Activated CD8-positive, alpha-beta memory T cell treated with anti-CD3 and anti-CD28 coated beads, Interleukin-2, amount 10 ng/mL, durations not matched to agents 7 days and 5 days (primary cell): ENCODE results near the gene RAB3IL1. TPM values are rescaled to one million over a fixed set of nuclear protein-coding genes. Genes with fewer than 3 reads are reported as not detected.

Experiments
- ATAC-seq: fragments of 150-1000 bp; cut with Tn5 transposase; one replicate; pipeline ENCODE4 v1.10.0; 2021; ENCODE audit warnings: moderate library complexity
- CTCF ChIA-PET: fragments of 350-600 bp; sonication (Branson Sonifier 250); formaldehyde crosslinking; loops from one replicate; lab custom pipeline; 2021; ENCODE audit warnings: antibody characterized with exemption; lab: Charles Lee
- DNase-seq: peaks from one replicate; pipeline ENCODE4 v3.0.0-alpha.2; 2020
- H3K27ac Mint-ChIP-seq: one replicate; pipeline ENCODE4 v1.8.0; 2021; ENCODE audit warnings: mild to moderate bottlenecking, mixed read lengths
- H3K27me3 Mint-ChIP-seq: one replicate; pipeline ENCODE4 v1.8.0; 2021; ENCODE audit warnings: mixed read lengths
- H3K36me3 Mint-ChIP-seq: one replicate; pipeline ENCODE4 v1.8.0; 2021; ENCODE audit warnings: mild to moderate bottlenecking, mixed read lengths
- H3K4me1 Mint-ChIP-seq: one replicate; pipeline ENCODE4 v1.8.0; 2021; ENCODE audit warnings: mixed read lengths
- H3K4me3 Mint-ChIP-seq: one replicate; pipeline ENCODE4 v1.8.0; 2021; ENCODE audit warnings: mild to moderate bottlenecking, moderate library complexity, mixed read lengths
- H3K9me3 Mint-ChIP-seq: one replicate; pipeline ENCODE4 v1.8.0; 2022; ENCODE audit warnings: low read depth, mixed read lengths
- total RNA-seq, 2 experiments: library from RNA; stranded (reverse); gene quantifications; one replicate each; pipeline ENCODE4 v1.2.3, GENCODE V29; 2021

The RAB3IL1 gene
- total RNA-seq, 2 experiments from 2014 or later = not detected

- Mint-ChIP-seq H3K9me3 (no peaks in the 10 kb centered on the region), H3K27me3 (peaks cover 3% of the 10 kb centered on the region), H3K27ac (no peak overlapping the region), H3K4me3 (no peak overlapping the region), H3K4me1 (peaks cover 4% of the 10 kb centered on the region), H3K36me3 (no peaks in the 10 kb centered on the region)
- ATAC-seq = no peak
- CTCF ChIA-PET = interaction anchor here (9.9 to 11.4 kb wide), 3 partner anchors 46 to 205 kb away, joined by 179 to 260 read pairs (median 190); partner anchors contain the start of gene BEST1
- DNase-seq = no peak
These were observed 13.5 kb downstream of the RAB3IL1 start for GRCh38 chr11:61903845-61904244.

GRCh38 chr11:61902313-61902712, 15.1 kb downstream of the RAB3IL1 start:
- CTCF ChIA-PET = interaction anchor here (1.0 to 11.4 kb wide), 4 partner anchors 47 to 206 kb away, joined by 5 to 260 read pairs (median 184); partner anchors contain the start of gene BEST1
- no peaks in the 10 kb centered on the region for H3K9me3 Mint-ChIP-seq
- no peaks in the 10 kb centered on the region for H3K36me3 Mint-ChIP-seq

DNA sequence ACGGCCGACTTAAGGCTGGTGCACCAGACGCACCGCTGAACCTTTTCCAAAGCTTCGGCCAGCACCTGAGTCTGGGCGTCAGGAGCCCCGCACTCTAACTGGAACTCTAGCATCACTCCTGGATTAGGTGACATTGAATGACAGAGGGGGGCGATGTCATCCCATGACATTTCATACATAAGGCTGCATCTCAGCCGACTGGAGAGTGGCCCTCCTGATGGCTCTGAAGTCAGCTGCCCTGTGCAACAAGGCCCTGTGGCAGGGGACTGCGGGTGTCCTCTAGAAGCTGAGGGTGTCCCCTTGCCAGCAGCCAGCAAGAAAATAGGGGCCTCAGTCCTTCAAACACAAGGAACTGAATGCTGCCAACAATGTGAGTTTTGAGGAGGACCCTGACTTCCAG, 16.0 kb downstream of the RAB3IL1 start:
- ATAC-seq (no peak), DNase-seq (no peak)
- CTCF ChIA-PET = interaction anchor here (1.0 to 11.4 kb wide), 4 partner anchors 9 to 207 kb away, joined by 3 to 260 read pairs (median 184); partner anchors contain the start of gene BEST1
- H3K36me3 Mint-ChIP-seq = no peaks in the 10 kb centered on the region
- H3K9me3 Mint-ChIP-seq = no peaks in the 10 kb centered on the region
- peaks cover 6% of the 10 kb centered on the region for H3K4me1 Mint-ChIP-seq
- peaks cover 3% of the 10 kb centered on the region for H3K27me3 Mint-ChIP-seq
- no peak overlapping the region for H3K27ac Mint-ChIP-seq
- no peak overlapping the region for H3K4me3 Mint-ChIP-seq

More at GRCh38 chr11:61902313-61902712, 15.1 kb downstream of the RAB3IL1 start:
- peaks cover 3% of the 10 kb centered on the region for H3K27me3 Mint-ChIP-seq
- ATAC-seq = no peak
- no peak overlapping the region for H3K4me3 Mint-ChIP-seq
- H3K27ac Mint-ChIP-seq = no peak overlapping the region
- H3K4me1 Mint-ChIP-seq = peaks cover 6% of the 10 kb centered on the region
- no peak for DNase-seq

DNA sequence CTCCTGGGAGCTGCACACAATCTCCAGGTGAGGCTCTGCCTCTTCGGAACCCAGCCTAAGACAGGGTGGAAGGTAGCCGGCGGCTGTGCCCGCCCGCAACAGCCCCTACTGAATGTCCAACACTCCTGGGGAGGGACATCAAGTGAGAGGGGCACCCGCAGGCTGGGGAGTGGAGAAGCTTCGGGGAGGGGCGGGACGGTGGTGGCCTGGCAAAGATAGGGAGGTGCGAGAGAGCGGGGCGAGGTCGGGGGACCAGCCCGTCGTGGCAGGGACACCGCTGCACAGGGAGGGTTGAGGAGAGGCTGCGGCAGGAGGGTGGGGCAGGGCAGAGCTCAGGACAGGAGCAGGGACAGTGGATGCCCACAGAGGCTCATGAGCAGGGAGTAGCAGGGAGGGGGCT, 17.1 kb downstream of the RAB3IL1 start:
- ATAC-seq (no peak), DNase-seq (no peak)
- Mint-ChIP-seq H3K4me3 (no peak overlapping the region), H3K27me3 (peaks cover 3% of the 10 kb centered on the region), H3K4me1 (peaks cover 6% of the 10 kb centered on the region), H3K27ac (no peak overlapping the region), H3K9me3 (no peaks in the 10 kb centered on the region), H3K36me3 (no peaks in the 10 kb centered on the region)
- CTCF ChIA-PET = interaction anchor here (1.0 to 11.4 kb wide), 11 partner anchors 11 to 209 kb away, joined by 3 to 260 read pairs (median 31); partner anchors contain the start of genes BEST1 and FADS3

- H3K27me3 Mint-ChIP-seq = peaks cover 3% of the 10 kb centered on the region
- peak overlapping the region; percentile 55 for H3K27ac Mint-ChIP-seq
- H3K9me3 Mint-ChIP-seq = no peaks in the 10 kb centered on the region
- no peaks in the 10 kb centered on the region for H3K36me3 Mint-ChIP-seq
- ATAC-seq = peak; percentile 94
- peak; percentile 92 for DNase-seq
- peaks cover 6% of the 10 kb centered on the region for H3K4me1 Mint-ChIP-seq
- H3K4me3 Mint-ChIP-seq = no peak overlapping the region
- CTCF ChIA-PET = interaction anchor here (0.6 to 11.4 kb wide), 40 partner anchors 9 to 210 kb away, joined by 3 to 260 read pairs (median 5); partner anchors contain the start of genes BEST1, FADS3, FEN1 and TMEM258
These were observed 18.1 kb downstream of the RAB3IL1 start for GRCh38 chr11:61899146-61899841.

DNA sequence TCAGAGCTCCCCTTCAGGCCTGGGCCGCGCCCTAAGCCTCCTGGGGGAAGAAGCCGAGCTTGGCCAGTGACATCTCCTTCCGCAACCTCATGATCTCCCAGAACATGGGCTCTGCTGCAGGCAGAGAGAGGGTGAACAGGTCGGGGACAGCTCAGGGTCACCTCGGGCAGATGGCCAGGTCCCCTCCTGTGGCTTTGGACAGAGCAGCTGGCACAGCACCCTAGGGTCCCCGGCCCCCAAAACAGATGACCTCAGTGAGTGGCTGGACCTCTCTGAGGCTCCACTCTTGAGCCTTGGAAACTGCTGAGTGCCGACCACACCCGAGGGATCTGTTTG, 19.2 kb downstream of the RAB3IL1 start:
- no peak overlapping the region for H3K4me3 Mint-ChIP-seq
- peaks cover 6% of the 10 kb centered on the region for H3K4me1 Mint-ChIP-seq
- no peaks in the 10 kb centered on the region for H3K9me3 Mint-ChIP-seq
- ATAC-seq = no peak
- H3K27me3 Mint-ChIP-seq = no peaks in the 10 kb centered on the region
- CTCF ChIA-PET = interaction anchor here (0.7 to 11.4 kb wide), 35 partner anchors 9 to 227 kb away, joined by 3 to 260 read pairs (median 5); partner anchors contain the start of genes BEST1 and FADS3
- H3K27ac Mint-ChIP-seq = no peak overlapping the region
- no peak for DNase-seq
- H3K36me3 Mint-ChIP-seq = no peaks in the 10 kb centered on the region

DNA sequence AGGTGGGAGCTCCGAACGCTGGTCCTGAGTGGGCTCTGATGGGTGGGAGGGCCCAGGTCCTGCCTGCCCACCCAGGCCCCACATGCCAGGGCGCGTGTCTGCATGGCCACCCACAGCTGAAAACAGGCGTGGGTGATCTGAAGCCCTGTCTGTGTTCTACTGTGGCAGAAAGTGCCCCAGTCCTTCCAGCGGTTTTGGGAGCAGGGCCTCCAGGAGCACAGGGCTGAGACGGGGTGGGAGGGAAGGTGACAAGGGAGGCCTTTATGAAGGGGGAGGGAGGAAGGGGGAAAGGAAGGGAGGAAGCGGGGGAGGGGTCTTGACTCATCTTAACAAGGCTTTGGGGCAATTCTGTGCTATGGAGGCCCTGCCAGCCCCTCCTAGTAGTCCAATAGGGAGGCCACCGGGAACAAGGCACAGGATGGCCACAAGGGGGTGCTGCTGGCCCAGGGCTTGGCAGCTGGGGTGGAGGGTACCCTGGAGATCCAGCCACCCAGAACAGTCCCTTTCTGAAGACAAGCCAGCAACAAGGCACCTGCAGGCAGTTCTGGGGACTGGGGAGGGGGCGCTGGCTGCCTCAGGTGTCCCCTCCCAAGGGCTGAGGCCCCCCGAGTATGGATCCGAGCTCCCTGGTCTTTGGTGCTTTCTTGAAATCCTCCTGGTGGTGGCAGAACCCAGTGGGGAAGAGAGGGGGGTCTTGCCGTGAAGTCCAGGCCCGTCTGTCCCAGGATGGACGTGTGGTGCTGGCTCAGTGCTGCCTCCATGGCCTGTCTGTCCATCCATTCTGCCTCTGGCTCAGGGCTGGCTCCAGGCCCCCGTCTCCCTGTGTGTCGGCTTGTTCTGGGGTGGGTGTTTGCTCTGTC, 19.7 kb downstream of the RAB3IL1 start:
- ATAC-seq = peak; percentile 57
- Mint-ChIP-seq H3K27ac (no peak overlapping the region), H3K27me3 (peaks cover 3% of the 10 kb centered on the region), H3K4me1 (peaks cover 6% of the 10 kb centered on the region), H3K36me3 (no peaks in the 10 kb centered on the region), H3K4me3 (no peak overlapping the region), H3K9me3 (no peaks in the 10 kb centered on the region)
- CTCF ChIA-PET = interaction anchor here (0.7 to 11.4 kb wide), 36 partner anchors 7 to 227 kb away, joined by 3 to 260 read pairs (median 5); partner anchors contain the start of genes BEST1, FADS3, FEN1 and TMEM258
- peak; percentile 80 for DNase-seq

GRCh38 chr11:61896665-61897386, 20.5 kb downstream of the RAB3IL1 start:
- no peaks in the 10 kb centered on the region for H3K36me3 Mint-ChIP-seq
- ATAC-seq = no peak

DNA sequence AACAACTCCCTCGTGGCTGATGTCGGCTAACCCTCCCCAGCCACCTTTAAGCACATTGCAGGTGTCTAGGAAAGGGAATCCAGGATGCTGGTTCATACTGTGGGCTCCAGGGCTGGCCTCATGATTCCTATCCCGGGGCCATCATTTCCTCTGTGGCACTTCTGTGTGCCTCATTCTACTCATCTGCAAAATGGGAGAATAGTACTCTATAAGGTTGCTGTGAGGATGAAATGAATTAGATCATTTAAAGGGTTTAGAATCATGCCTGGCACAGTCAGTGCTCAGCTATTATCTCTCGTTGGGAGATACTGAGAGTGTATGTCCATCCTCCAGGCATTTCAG, 21.7 kb downstream of the RAB3IL1 start:
- Mint-ChIP-seq H3K36me3 (no peaks in the 10 kb centered on the region), H3K27me3 (peaks cover 9% of the 10 kb centered on the region), H3K27ac (no peak overlapping the region), H3K9me3 (no peaks in the 10 kb centered on the region), H3K4me3 (no peak overlapping the region), H3K4me1 (peaks cover 9% of the 10 kb centered on the region)
- ATAC-seq = no peak
- CTCF ChIA-PET = interaction anchor here (1.1 to 11.4 kb wide), 7 partner anchors 9 to 213 kb away, joined by 3 to 260 read pairs (median 54); partner anchors contain the start of gene BEST1
- DNase-seq = no peak

More at GRCh38 chr11:61896665-61897386, 20.5 kb downstream of the RAB3IL1 start:
- Mint-ChIP-seq H3K4me1 (peaks cover 6% of the 10 kb centered on the region), H3K27ac (no peak overlapping the region), H3K4me3 (no peak overlapping the region), H3K27me3 (peaks cover 9% of the 10 kb centered on the region), H3K9me3 (no peaks in the 10 kb centered on the region)
- CTCF ChIA-PET = interaction anchor here (0.7 to 11.4 kb wide), 22 partner anchors 8 to 219 kb away, joined by 3 to 260 read pairs (median 5); partner anchors contain the start of genes BEST1, FADS3, FEN1 and TMEM258
- no peak for DNase-seq

DNA sequence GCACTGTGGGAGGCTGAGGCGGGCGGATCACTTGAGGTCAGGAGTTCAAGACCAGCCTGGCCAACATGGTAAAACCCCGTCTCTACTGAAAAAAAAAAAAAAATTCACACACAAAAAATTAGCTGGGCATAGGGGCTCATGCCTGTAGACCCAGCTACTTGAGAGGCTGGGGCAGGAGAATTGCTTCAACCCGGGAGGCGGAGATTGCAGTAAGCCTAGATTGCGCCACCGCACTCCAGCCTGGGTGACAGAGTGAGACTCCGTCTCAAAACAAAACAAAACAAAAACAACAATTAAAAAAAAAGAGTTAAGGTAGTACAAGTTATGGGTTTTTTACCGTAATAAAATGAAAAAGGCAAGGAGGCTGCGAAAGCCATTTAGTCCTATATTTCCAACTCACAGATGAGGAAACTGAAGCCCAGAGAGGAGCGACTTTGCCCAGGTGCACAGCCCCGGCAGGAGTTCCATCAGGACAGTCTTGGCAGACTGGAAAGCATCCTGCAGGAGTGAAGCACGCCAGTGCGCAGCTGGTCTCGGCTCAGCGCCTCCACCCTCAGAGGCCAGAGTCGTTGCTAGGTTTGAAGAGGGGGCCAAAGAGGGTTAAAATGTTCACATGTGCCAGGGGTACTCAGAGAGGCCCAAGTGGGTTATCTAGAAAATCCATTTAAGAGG, 22.2 kb downstream of the RAB3IL1 start:
- H3K27me3 Mint-ChIP-seq = peaks cover 9% of the 10 kb centered on the region
- DNase-seq = no peak
- peaks cover 9% of the 10 kb centered on the region for H3K4me1 Mint-ChIP-seq
- no peak for ATAC-seq
- no peaks in the 10 kb centered on the region for H3K36me3 Mint-ChIP-seq
- H3K4me3 Mint-ChIP-seq = no peak overlapping the region
- H3K9me3 Mint-ChIP-seq = no peaks in the 10 kb centered on the region
- no peak overlapping the region for H3K27ac Mint-ChIP-seq
- CTCF ChIA-PET = interaction anchor here (1.6 to 11.4 kb wide), 5 partner anchors 14 to 214 kb away, joined by 4 to 260 read pairs (median 179); partner anchors contain the start of gene BEST1

GRCh38 chr11:61893981-61894380, 23.4 kb downstream of the RAB3IL1 start:
- H3K4me1 Mint-ChIP-seq = peaks cover 5% of the 10 kb centered on the region
- H3K9me3 Mint-ChIP-seq = no peaks in the 10 kb centered on the region
- ATAC-seq (no peak), DNase-seq (no peak)
- H3K27ac Mint-ChIP-seq = no peak overlapping the region
- CTCF ChIA-PET = interaction anchor here (1.0 to 11.4 kb wide), 6 partner anchors 13 to 214 kb away, joined by 3 to 179 read pairs (median 18); partner anchors contain the start of gene BEST1
- H3K4me3 Mint-ChIP-seq = no peak overlapping the region
- no peaks in the 10 kb centered on the region for H3K36me3 Mint-ChIP-seq
- peaks cover 9% of the 10 kb centered on the region for H3K27me3 Mint-ChIP-seq

GRCh38 chr11:61892085-61892370, 25.3 kb downstream of the RAB3IL1 start:
- Mint-ChIP-seq H3K4me1 (peaks cover 3% of the 10 kb centered on the region), H3K9me3 (no peaks in the 10 kb centered on the region), H3K27ac (no peak overlapping the region), H3K4me3 (peak overlapping the region; percentile 50), H3K27me3 (peaks cover 9% of the 10 kb centered on the region), H3K36me3 (no peaks in the 10 kb centered on the region)
- ATAC-seq (peak; percentile 37), DNase-seq (no peak)
- CTCF ChIA-PET = interaction anchor here (0.6 to 6.0 kb wide), 8 partner anchors 9 to 216 kb away, joined by 3 to 40 read pairs (median 12); partner anchors contain the start of genes FEN1 and TMEM258
